ENCODE measurements around the gene GALNT16.

DNA sequence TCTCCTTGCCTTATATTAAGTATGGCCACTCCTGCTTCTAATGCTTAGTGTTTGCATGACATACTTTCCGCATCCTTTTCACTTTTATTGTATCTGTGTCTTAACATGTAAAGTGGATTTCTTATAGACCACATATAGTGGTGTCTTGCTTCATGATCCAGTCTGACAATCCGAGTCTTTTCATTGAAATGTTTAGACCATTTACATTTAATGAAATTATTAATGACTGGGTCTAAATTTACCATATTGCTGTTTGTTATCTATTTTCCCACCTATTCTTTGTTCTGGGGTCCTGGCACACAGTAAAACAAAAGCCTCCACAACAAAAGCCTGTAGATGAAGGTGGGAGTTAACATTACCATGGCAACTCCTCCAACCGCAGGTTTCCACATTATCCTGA lies 115.2 kb downstream of the GALNT16 start:
- TF ChIP-seq, protein P1, sequence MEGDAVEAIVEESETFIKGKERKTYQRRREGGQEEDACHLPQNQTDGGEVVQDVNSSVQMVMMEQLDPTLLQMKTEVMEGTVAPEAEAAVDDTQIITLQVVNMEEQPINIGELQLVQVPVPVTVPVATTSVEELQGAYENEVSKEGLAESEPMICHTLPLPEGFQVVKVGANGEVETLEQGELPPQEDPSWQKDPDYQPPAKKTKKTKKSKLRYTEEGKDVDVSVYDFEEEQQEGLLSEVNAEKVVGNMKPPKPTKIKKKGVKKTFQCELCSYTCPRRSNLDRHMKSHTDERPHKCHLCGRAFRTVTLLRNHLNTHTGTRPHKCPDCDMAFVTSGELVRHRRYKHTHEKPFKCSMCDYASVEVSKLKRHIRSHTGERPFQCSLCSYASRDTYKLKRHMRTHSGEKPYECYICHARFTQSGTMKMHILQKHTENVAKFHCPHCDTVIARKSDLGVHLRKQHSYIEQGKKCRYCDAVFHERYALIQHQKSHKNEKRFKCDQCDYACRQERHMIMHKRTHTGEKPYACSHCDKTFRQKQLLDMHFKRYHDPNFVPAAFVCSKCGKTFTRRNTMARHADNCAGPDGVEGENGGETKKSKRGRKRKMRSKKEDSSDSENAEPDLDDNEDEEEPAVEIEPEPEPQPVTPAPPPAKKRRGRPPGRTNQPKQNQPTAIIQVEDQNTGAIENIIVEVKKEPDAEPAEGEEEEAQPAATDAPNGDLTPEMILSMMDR (IDR thresholded peaks at IDR 0.05; ENCODE audit: low read depth, low read length) = no peak
- TF ChIP-seq, protein P2, sequence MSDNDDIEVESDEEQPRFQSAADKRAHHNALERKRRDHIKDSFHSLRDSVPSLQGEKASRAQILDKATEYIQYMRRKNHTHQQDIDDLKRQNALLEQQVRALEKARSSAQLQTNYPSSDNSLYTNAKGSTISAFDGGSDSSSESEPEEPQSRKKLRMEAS (IDR thresholded peaks at IDR 0.05; ENCODE audit: low read depth, low read length) = no peak
- no peak for TF ChIP-seq MYC (IDR thresholded peaks at IDR 0.05; ENCODE audit: low read depth, low read length)

All from NB4 (cell line).